Activated naive CD4-positive, alpha-beta T cell treated with anti-CD3 and anti-CD28 coated beads, Interleukin-2, amount 10 ng/mL, durations not matched to agents 5 hours and 36 hours (primary cell): ENCODE results near the gene C1orf94. TPM values are rescaled to one million over a fixed set of nuclear protein-coding genes. Genes with fewer than 3 reads are reported as not detected.

Experiments
- total RNA-seq, 2 experiments: library from RNA; stranded (reverse); gene quantifications; one replicate each; pipeline ENCODE4 v1.2.3, GENCODE V29; 2021

C1orf94 gene, protein sequence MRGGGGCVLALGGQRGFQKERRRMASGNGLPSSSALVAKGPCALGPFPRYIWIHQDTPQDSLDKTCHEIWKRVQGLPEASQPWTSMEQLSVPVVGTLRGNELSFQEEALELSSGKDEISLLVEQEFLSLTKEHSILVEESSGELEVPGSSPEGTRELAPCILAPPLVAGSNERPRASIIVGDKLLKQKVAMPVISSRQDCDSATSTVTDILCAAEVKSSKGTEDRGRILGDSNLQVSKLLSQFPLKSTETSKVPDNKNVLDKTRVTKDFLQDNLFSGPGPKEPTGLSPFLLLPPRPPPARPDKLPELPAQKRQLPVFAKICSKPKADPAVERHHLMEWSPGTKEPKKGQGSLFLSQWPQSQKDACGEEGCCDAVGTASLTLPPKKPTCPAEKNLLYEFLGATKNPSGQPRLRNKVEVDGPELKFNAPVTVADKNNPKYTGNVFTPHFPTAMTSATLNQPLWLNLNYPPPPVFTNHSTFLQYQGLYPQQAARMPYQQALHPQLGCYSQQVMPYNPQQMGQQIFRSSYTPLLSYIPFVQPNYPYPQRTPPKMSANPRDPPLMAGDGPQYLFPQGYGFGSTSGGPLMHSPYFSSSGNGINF
- not detected for total RNA-seq

GRCh38 chr1:34176830-34177603, at the start of gene C1orf94:
TSS of gene C1orf94 (plus strand) at chr1:34176907. CDS start at chr1:34177790, 883 bp downstream.

DNA sequence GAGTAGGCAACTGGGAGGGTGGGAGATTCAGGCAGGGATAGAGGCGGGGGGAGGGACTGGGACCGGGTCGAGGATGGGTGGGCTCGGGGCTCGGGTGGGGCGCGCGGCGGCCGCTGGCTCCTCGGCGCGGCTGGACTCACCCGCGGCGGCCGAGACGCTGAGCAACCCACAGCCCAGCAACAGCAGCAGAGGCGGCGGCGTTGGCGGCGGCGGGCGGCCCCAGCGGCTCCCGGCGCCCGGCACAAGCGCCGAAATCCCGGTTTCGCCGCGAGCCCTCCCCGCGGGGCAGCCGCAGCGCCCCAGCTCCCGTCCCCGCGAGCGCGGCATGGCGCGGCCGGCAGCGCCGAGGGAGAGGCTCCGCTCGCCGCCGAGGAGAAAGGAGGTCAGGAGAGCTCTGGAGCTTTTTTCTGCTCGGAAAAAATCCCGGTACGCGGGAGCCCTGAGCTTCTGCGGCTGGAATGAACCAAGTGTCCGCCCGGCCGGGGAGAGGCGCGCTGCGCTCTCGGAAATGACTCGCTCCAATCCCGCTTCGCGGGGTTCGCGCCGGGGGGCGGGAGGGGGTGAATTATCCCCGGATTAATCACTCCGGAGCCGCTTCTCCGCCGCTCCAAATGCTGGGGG, 11.8 kb upstream of the C1orf94 start, which contains the start of gene CSMD2:
Gene CSMD2, minus strand, starts transcription at position 460 of the 621 bp plus-strand sequence. Its CDS starts 133 bp downstream, at position 327.

Other genes starting within 250 kb of the C1orf94 start
- not detected for gene CSMD2, start 11.7 kb upstream of the C1orf94 start, total RNA-seq